HepG2 (cell line): Measurements from ENCODE around the gene KBTBD2. TPM values are rescaled to one million over a fixed set of nuclear protein-coding genes. Genes with fewer than 3 reads are reported as not detected.

Experiments
- AHR ChIP-seq: IDR thresholded peaks from 2 replicates; pipeline ENCODE4 v1.6.1; 2018; ENCODE audit warnings: missing genetic modification reagents, missing compliant biosample characterization
- ATM ChIP-seq: fragments of 450-650 bp; IDR thresholded peaks from 2 replicates; pipeline ENCODE4 v1.7.1; 2017; ENCODE audit warnings: mild to moderate bottlenecking, borderline replicate concordance
- GABPA ChIP-seq, 2 experiments: IDR thresholded peaks; 2 replicates each; pipeline ENCODE4 v1.6.1; 2011 to 2016; ENCODE audit warnings: low read depth in 2 of 2, low read length in 1 of 2, missing biosample characterization in 1 of 2, missing genetic modification characterization in 1 of 2
- HIVEP1 ChIP-seq: sonication (generic); formaldehyde crosslinking; IDR thresholded peaks from 2 replicates; pipeline ENCODE4 v1.4.0; 2020; ENCODE audit warnings: mild to moderate bottlenecking, missing genetic modification reagents
- IRX3 ChIP-seq: sonication (generic); formaldehyde crosslinking; IDR thresholded peaks from 2 replicates; pipeline ENCODE4 v1.8.1; 2023; ENCODE audit warnings: mild to moderate bottlenecking, low read depth, missing genetic modification reagents, borderline replicate concordance
- MXI1 ChIP-seq: IDR thresholded peaks from 3 replicates; pipeline ENCODE4 v1.6.1; 2012; ENCODE audit warnings: low read depth, low read length, inconsistent platforms, borderline replicate concordance
- NR2C2 ChIP-seq: sonication (generic); formaldehyde crosslinking; IDR thresholded peaks from 2 replicates; pipeline ENCODE4 v1.4.0; 2020; ENCODE audit warnings: missing genetic modification reagents, mild to moderate bottlenecking, moderate library complexity, borderline replicate concordance
- SAP130 ChIP-seq: IDR thresholded peaks from 2 replicates; pipeline ENCODE4 v1.6.1; 2016; ENCODE audit warnings: low read depth
- ZNF816 ChIP-seq: sonication (generic); formaldehyde crosslinking; IDR thresholded peaks from 2 replicates; pipeline ENCODE4 v1.8.0; 2022; ENCODE audit warnings: missing genetic modification reagents, mild to moderate bottlenecking, borderline replicate concordance
- polyA plus RNA-seq, 8 experiments: library from polyadenylated mRNA; depleted of rRNA in 3 of 8; stranded (reverse) in 7 of 8; unstranded in 1 of 8; fragments of >200 nt; fragmentation: Illumina TruSeq in 4 of 8; extraction: Trizol in 4 of 8; gene quantifications; 2 replicates each; pipeline versions ENCODE4 v1.2.1 to v1.2.3, GENCODE V29; 2011 to 2016; ENCODE audit warnings: low read depth in 4 of 8, missing spikeins in 1 of 8, mixed read lengths in 1 of 8; ENCODE audit not compliant: insufficient read depth in 1 of 8
- total RNA-seq, 5 experiments: library from RNA; depleted of rRNA; stranded (reverse); fragments of >200 nt; fragmentation: Illumina TruSeq; extraction: Trizol; gene quantifications; 2 replicates each; pipeline ENCODE4 v1.2.3, GENCODE V29; 2016; ENCODE audit warnings: low read depth in 1 of 5
- TF ChIP-seq, protein P1 (sequence below): sonication (generic); formaldehyde crosslinking; IDR thresholded peaks from 2 replicates; pipeline ENCODE4 v1.4.0; 2020; ENCODE audit warnings: mild to moderate bottlenecking, missing genetic modification reagents
- TF ChIP-seq, protein P2 (sequence below): sonication (generic); formaldehyde crosslinking; IDR thresholded peaks from 2 replicates; pipeline ENCODE4 v1.8.0; 2022; ENCODE audit warnings: missing genetic modification reagents, mild to moderate bottlenecking, inconsistent platforms, borderline replicate concordance
- TF ChIP-seq, protein P3 (sequence below): sonication (generic); formaldehyde crosslinking; IDR thresholded peaks from 2 replicates; pipeline ENCODE4 v1.4.0; 2020; ENCODE audit warnings: mild to moderate bottlenecking, missing genetic modification reagents
- TF ChIP-seq, protein P4 (sequence below): sonication (generic); formaldehyde crosslinking; IDR thresholded peaks from 2 replicates; pipeline ENCODE4 v1.5.0; 2020; ENCODE audit warnings: missing genetic modification reagents
- TF ChIP-seq, protein P5 (sequence below): sonication (generic); formaldehyde crosslinking; IDR thresholded peaks from 2 replicates; pipeline ENCODE4 v1.4.0; 2020; ENCODE audit warnings: missing genetic modification reagents

Gene KBTBD2
- total and polyA plus RNA-seq, 2 of the 13 experiments (the other 11 are each of a cell fraction or from before 2014, with no cell fraction given): 24.0 to 25.2 TPM

DNA sequence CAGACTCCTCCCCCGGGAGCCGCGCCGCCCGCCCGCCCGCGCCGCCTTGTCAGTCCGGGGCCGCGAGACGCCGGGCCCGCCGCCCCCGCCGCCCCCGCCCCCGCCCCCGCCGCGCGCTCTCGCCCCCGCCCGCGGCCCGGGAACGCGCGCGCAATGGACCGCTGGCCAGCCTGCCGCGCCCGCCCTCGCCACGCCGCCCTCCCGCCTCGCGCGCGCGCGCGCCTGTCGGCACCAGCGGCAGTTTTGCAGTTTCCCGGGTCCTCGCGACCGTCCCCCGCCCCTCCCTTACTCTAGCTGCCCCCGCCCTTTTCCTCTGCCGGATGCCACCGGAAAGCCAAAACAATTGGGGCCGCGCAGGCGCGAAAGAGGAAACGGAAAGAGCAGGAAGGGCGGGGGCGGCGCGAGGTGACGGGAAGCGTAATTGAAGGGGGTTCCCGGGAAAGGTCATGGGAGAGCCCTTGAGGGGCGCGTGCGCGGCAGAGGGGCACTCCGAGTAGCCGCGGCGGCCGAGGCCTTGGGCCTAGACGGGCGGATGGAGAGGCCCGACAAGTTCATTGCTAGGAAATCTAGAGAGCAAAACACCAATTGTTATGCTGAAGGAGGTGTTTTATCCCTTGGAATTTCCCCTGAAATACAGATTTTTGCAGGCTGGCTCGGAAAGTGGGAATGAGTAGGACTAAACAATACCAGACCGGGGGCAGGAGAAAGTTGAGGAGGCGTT, 400 bp upstream of the KBTBD2 start (continued):
- TF ChIP-seq, protein P1, sequence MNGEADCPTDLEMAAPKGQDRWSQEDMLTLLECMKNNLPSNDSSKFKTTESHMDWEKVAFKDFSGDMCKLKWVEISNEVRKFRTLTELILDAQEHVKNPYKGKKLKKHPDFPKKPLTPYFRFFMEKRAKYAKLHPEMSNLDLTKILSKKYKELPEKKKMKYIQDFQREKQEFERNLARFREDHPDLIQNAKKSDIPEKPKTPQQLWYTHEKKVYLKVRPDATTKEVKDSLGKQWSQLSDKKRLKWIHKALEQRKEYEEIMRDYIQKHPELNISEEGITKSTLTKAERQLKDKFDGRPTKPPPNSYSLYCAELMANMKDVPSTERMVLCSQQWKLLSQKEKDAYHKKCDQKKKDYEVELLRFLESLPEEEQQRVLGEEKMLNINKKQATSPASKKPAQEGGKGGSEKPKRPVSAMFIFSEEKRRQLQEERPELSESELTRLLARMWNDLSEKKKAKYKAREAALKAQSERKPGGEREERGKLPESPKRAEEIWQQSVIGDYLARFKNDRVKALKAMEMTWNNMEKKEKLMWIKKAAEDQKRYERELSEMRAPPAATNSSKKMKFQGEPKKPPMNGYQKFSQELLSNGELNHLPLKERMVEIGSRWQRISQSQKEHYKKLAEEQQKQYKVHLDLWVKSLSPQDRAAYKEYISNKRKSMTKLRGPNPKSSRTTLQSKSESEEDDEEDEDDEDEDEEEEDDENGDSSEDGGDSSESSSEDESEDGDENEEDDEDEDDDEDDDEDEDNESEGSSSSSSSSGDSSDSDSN (CRISPR knock-in tag): peak; percentile 44
- TF ChIP-seq ZNF816: no peak; the same call in 1 of the 2 replicates
- TF ChIP-seq, protein P2, sequence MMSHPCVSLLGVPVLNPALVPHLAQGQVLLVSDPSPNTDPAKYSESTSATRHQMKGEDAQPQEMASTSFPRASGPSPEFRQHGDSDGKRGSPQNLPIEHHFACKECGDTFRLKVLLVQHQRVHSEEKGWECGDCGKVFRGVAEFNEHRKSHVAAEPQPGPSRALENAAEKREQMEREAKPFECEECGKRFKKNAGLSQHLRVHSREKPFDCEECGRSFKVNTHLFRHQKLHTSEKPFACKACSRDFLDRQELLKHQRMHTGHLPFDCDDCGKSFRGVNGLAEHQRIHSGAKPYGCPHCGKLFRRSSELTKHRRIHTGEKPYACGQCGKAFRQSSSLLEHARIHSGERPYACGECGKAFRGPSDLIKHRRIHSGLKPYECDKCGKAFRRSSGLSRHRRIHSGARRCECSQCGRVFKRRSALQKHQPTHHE (CRISPR knock-in tag): no peak
- TF ChIP-seq GABPA (IDR thresholded peaks at IDR 0.05; ENCODE audit: low read depth, low read length): peak; percentile 69
- TF ChIP-seq GABPA (CRISPR knock-in tag; IDR thresholded peaks at IDR 0.05; ENCODE audit: low read depth): peak; percentile 89
- no peak for TF ChIP-seq ATM
- TF ChIP-seq IRX3: no peak
- TF ChIP-seq, protein P3, sequence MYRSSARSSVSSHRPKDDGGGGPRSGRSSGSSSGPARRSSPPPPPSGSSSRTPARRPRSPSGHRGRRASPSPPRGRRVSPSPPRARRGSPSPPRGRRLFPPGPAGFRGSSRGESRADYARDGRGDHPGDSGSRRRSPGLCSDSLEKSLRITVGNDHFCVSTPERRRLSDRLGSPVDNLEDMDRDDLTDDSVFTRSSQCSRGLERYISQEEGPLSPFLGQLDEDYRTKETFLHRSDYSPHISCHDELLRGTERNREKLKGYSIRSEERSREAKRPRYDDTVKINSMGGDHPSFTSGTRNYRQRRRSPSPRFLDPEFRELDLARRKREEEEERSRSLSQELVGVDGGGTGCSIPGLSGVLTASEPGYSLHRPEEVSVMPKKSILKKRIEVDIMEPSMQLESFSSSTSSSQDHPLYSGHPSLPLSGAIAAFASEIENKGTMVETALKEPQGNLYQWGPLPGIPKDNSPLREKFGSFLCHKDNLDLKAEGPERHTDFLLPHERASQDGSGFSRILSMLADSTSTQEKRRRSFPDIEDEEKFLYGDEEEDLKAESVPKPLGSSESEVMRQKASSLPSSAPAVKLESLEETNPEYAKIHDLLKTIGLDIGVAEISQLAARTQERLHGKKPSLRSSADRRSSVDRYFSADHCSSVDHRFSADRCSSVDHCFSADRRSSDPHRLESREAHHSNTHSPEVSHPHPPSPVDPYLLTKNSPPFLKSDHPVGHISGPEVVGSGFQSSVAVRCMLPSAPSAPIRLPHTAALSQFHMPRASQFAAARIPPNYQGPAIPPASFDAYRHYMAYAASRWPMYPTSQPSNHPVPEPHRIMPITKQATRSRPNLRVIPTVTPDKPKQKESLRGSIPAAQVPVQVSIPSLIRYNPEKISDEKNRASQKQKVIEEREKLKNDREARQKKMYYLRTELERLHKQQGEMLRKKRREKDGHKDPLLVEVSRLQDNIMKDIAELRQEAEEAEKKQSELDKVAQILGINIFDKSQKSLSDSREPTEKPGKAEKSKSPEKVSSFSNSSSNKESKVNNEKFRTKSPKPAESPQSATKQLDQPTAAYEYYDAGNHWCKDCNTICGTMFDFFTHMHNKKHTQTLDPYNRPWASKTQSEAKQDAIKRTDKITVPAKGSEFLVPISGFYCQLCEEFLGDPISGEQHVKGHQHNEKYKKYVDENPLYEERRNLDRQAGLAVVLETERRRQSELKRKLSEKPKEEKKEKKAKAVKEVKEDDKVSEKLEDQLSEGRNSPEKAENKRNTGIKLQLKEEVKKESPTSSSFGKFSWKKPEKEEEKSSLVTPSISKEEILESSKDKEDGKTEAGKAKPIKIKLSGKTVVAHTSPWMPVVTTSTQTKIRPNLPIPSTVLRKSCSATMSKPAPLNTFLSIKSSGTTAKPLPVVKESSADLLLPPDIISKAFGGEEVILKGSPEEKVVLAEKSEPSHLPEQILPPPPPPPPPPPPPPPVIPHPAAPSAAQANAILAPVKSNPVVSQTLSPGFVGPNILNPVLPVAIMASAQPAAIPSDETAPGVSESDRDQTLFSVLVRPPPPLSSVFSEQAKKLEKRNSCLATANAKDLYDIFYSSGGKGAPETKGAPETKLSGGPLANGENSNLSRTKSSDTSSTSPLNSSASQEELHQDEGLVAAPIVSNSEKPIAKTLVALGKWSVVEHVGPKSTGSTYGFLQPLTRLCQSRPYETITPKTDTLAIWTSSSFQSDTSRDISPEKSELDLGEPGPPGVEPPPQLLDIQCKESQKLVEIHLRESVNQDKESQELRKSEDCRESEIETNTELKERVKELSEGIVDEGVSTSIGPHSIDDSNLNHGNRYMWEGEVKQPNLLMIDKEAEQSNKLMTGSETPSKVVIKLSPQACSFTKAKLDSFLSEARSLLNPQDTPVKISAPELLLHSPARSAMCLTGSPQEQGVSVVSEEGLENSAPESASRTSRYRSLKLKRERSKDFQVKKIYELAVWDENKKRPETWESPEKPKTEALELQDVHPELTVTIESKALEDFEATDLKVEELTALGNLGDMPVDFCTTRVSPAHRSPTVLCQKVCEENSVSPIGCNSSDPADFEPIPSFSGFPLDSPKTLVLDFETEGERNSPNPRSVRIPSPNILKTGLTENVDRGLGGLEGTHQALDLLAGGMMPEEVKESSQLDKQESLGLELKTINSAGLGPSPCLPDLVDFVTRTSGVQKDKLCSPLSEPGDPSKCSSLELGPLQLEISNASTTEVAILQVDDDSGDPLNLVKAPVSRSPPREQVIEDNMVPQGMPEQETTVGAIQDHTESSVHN (CRISPR knock-in tag): no peak
- TF ChIP-seq, protein P4, sequence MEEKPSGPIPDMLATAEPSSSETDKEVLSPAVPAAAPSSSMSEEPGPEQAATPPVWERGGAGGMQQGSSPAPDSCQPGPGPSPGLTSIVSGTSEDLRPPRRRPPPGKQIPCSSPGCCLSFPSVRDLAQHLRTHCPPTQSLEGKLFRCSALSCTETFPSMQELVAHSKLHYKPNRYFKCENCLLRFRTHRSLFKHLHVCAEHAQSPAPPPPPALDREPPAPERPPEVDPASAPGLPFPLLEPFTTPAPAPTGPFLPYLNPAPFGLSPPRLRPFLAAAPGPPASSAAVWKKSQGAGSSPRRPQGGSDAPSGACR: peak; percentile 66; the same call in 1 of the 2 replicates
- TF ChIP-seq SAP130 (CRISPR knock-in tag): peak; percentile 56
- no peak for TF ChIP-seq AHR (CRISPR knock-in tag)
- peak; percentile 95 for TF ChIP-seq NR2C2
- peak; percentile 99 for TF ChIP-seq HIVEP1
- peak; percentile 48; the same call in 1 of the 3 replicates for TF ChIP-seq MXI1
- TF ChIP-seq, protein P5, sequence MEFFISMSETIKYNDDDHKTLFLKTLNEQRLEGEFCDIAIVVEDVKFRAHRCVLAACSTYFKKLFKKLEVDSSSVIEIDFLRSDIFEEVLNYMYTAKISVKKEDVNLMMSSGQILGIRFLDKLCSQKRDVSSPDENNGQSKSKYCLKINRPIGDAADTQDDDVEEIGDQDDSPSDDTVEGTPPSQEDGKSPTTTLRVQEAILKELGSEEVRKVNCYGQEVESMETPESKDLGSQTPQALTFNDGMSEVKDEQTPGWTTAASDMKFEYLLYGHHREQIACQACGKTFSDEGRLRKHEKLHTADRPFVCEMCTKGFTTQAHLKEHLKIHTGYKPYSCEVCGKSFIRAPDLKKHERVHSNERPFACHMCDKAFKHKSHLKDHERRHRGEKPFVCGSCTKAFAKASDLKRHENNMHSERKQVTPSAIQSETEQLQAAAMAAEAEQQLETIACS (CRISPR knock-in tag): peak; percentile 88
